SK-N-SH (cell line): ENCODE measurements around the gene ZCRB1. TPM values are rescaled to one million over a fixed set of nuclear protein-coding genes. Genes with fewer than 3 reads are reported as not detected.

ENCODE experiments used
- CTCF ChIA-PET: fragments of 300-600, 350-600 bp; formaldehyde crosslinking; extraction: SDS; loops from one replicate; lab custom pipeline; 2021; lab: Yijun Ruan, JAX
- POLR2A ChIA-PET: fragments of 350-600 bp; sonication (Branson Sonifier 250); formaldehyde crosslinking; extraction: SDS; loops from one replicate; lab custom pipeline; 2020; ENCODE audit warnings: antibody characterized with exemption, inconsistent platforms; lab: Yijun Ruan, JAX
- DNase-seq: peaks from one replicate; pipeline ENCODE4 v3.0.0; 2012
- H2AFZ ChIP-seq: fragments of 200-600 bp; sonication (generic); 2 replicates; pipeline ENCODE4 v1.8.1; 2016; ENCODE audit warnings: antibody characterized with exemption, mild to moderate bottlenecking, low read depth
- H3F3A ChIP-seq: fragments of 200-600 bp; sonication (generic); replicated peaks from 2 replicates; pipeline ENCODE3; 2016; ENCODE audit warnings: antibody characterized with exemption, mild to moderate bottlenecking; ENCODE audit not compliant: insufficient read depth
- H3K27ac ChIP-seq, 2 experiments: fragments of 200-500 bp in 1 of 2; fragments of 200-600 bp in 1 of 2; sonication (Bioruptor generic) in 1 of 2; sonication (generic), shearing (Covaris generic) in 1 of 2; 2 replicates each; pipeline versions ENCODE4 v1.5.1 to v1.6.1; 2014 to 2016; ENCODE audit warnings: low read depth in 2 of 2, inconsistent platforms in 1 of 2, low read length in 1 of 2, mild to moderate bottlenecking in 1 of 2, mixed read lengths in 1 of 2
- H3K27me3 ChIP-seq: fragments of 200-600 bp; sonication (generic), shearing (Covaris generic); 2 replicates; pipeline ENCODE4 v1.6.1; 2016; ENCODE audit warnings: mixed run types; ENCODE audit not compliant: insufficient read depth
- H3K36me3 ChIP-seq, 2 experiments: fragments of 200-500 bp in 1 of 2; fragments of 200-600 bp in 1 of 2; sonication (Bioruptor generic) in 1 of 2; sonication (generic) in 1 of 2; replicated peaks in 1 of 2; 2 replicates each; pipeline versions ENCODE3 to v1.5.1; 2014 to 2016; ENCODE audit warnings: low read length in 1 of 2, mild to moderate bottlenecking in 1 of 2; ENCODE audit not compliant: insufficient read depth in 2 of 2, control insufficient read depth in 1 of 2
- H3K4me1 ChIP-seq, 2 experiments: fragments of 200-500 bp in 1 of 2; fragments of 200-600 bp in 1 of 2; sonication (Bioruptor generic) in 1 of 2; sonication (generic), shearing (Covaris generic) in 1 of 2; 2 replicates each; pipeline versions ENCODE4 v1.5.1 to v1.6.1; 2014 to 2016; ENCODE audit warnings: low read depth in 1 of 2, low read length in 1 of 2, mixed run types in 1 of 2; ENCODE audit not compliant: insufficient read depth in 2 of 2, control insufficient read depth in 1 of 2
- H3K4me2 ChIP-seq: fragments of 200-600 bp; sonication (generic), shearing (Covaris generic); 2 replicates; pipeline ENCODE4 v1.6.1; 2017; ENCODE audit warnings: mixed run types
- H3K4me3 ChIP-seq, 2 experiments: fragments of 200-500 bp in 1 of 2; fragments of 200-600 bp in 1 of 2; sonication (Bioruptor generic) in 1 of 2; sonication (generic), shearing (Covaris generic) in 1 of 2; 2 replicates each; pipeline versions ENCODE4 v1.5.1 to v1.8.1; 2014 to 2016; ENCODE audit warnings: low read depth in 2 of 2, inconsistent platforms in 1 of 2, low read length in 1 of 2, mild to moderate bottlenecking in 1 of 2, mixed read lengths in 1 of 2, moderate library complexity in 1 of 2
- H3K79me2 ChIP-seq: fragments of 200-600 bp; sonication (generic); 2 replicates; pipeline ENCODE4 v1.8.1; 2017; ENCODE audit warnings: mild to moderate bottlenecking; ENCODE audit not compliant: insufficient read depth
- H3K9ac ChIP-seq: fragments of 200-600 bp; sonication (generic); 2 replicates; pipeline ENCODE4 v1.6.1; 2017; ENCODE audit warnings: mixed run types
- H3K9me2 ChIP-seq: fragments of 200-600 bp; sonication (generic); 2 replicates; pipeline ENCODE4 v1.6.1; 2017; ENCODE audit warnings: mixed run types
- H3K9me3 ChIP-seq: fragments of 200-600 bp; sonication (generic); 2 replicates; pipeline ENCODE4 v1.6.1; 2017; ENCODE audit warnings: mixed run types, mild to moderate bottlenecking, moderate library complexity
- H4K20me1 ChIP-seq: fragments of 200-600 bp; sonication (generic); 2 replicates; pipeline ENCODE4 v1.6.1; 2017; ENCODE audit warnings: mild to moderate bottlenecking, mixed run types; ENCODE audit not compliant: insufficient read depth
- CTCF ChIP-seq: fragments of 200-600 bp; sonication (generic); IDR thresholded peaks from 2 replicates; pipeline ENCODE4 v1.6.1; 2017; ENCODE audit warnings: antibody characterized with exemption, mild to moderate bottlenecking, moderate library complexity
- ELF1 ChIP-seq: IDR thresholded peaks from 2 replicates; pipeline ENCODE4 v1.4.0; 2012
- FOSL2 ChIP-seq: IDR thresholded peaks from 2 replicates; pipeline ENCODE4 v1.4.0; 2012; ENCODE audit warnings: low read depth, mild to moderate bottlenecking, moderate library complexity, borderline replicate concordance
- FOXJ3 ChIP-seq: sonication (generic); formaldehyde crosslinking; IDR thresholded peaks from 2 replicates; pipeline ENCODE4 v1.5.1; 2020; ENCODE audit warnings: mild to moderate bottlenecking, missing genetic modification reagents
- GATA2 ChIP-seq: sonication (generic); formaldehyde crosslinking; IDR thresholded peaks from 2 replicates; pipeline ENCODE4 v1.5.0; 2020; ENCODE audit warnings: mild to moderate bottlenecking, missing genetic modification reagents
- TEAD4 ChIP-seq: IDR thresholded peaks from 2 replicates; pipeline ENCODE4 v1.4.0; 2012; ENCODE audit warnings: mild to moderate bottlenecking, borderline replicate concordance; ENCODE audit not compliant: insufficient read depth
- WGBS: methylation state at CpG from one replicate; pipeline ENCODE4 v1.1.6; 2017; ENCODE audit warnings: low lambda C conversion rate; 5-methylcytosine and 5-hydroxymethylcytosine counted together
- polyA plus RNA-seq, 3 experiments: library from polyadenylated mRNA; depleted of rRNA; stranded (reverse); fragments of >200 nt; gene quantifications; 2 replicates each; pipeline ENCODE4 v1.2.3, GENCODE V29; 2012

The ZCRB1 gene
- polyA plus RNA-seq, 1 of the 3 experiments (the other 2 are of a cell fraction), result 18.7 TPM

DNA sequence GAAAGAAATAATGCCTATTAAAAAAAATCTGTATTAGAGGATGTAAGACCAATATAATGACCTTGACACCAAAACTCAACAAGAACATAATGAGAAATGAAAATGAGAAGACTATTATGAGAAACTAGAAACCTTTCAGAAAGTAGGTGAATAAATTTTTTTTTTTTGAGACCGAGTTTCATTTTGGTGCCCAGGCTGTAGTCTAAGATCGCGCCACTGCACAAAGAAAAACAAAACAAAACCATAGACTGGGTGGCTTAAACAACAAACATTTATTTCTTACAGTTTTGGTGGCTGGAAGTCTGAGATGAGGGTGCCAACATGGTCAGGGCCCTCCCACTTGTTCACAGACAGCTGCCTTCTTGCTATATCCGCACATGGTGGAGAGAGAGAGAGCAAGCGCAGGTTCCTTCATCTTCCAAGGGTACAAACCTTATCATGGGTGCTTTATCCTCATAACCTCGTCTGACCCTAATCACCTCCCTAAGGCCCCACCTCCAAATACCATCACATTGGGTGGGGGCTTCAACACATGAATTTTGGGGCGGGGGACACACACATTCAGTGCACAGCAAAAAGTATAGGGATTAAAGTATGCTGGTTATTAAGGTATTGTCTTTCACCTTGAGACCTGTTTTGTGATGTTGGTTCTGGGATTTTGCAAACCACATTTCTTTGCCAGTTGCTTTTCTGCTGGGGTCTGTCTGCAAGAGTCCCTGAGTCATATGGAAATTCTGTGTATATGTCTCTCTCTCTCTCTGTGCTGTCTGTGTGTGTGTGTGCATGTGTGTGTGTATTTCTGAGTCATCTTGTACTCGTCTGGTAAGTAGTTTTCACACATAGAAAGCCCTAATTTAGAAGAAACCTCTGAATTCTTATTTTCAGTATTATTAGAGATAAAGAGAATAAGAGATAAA, 26.2 kb downstream of the ZCRB1 start:
- Histone ChIP-seq H3K27ac (no peak overlapping the region), H4K20me1 (no peaks in the 10 kb centered on the region), H3K27me3 (no peaks in the 10 kb centered on the region), H3K9me3 (no peaks in the 10 kb centered on the region), H3K9ac (no peak overlapping the region), H3K9me2 (no peaks in the 10 kb centered on the region), H3K4me2 (no peak overlapping the region), H2AFZ (peak overlapping the region; percentile 30; the same call in 1 of the 2 replicates), H3K4me3 (no peak overlapping the region), H3K36me3 (peaks cover 0 to 4% of the 10 kb centered on the region in 2 experiments), H3F3A (peaks cover 8% of the 10 kb centered on the region), H3K79me2 (no peaks in the 10 kb centered on the region), H3K4me1 (no peaks in the 10 kb centered on the region)
- 82% methylated on average over 8 of the region's 8 CpGs for WGBS
- TF ChIP-seq FOSL2, result peak; percentile 55; the same call in 1 of the 2 replicates
- TF ChIP-seq CTCF, result no peak
- CTCF ChIA-PET, result interaction anchor here (0.7 kb wide), 1 partner anchor 10 kb away, joined by 3 read pairs; no protein-coding TSS in a partner anchor
- POLR2A ChIA-PET, result no interaction called here
- DNase-seq, result no peak

DNA sequence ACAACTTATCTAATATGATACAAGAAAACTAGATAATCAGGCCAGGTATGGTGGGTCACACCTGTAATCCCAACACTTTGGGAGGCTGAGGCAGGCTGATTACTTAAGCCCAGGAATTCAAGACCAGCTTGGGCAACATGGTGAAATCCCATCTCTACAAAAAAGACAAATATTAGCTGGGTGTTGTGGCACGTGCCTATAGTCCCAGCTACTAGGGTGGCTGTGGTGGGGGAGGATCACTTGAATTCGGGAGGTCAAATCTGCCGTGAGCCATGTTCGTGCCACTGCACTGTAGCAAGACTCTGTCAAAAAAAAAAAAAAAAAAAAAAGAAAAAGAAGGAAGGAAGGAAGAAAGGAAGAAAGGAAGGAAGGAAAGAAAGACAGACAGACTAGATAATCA, 27.0 kb downstream of the ZCRB1 start:
- H3K9ac ChIP-seq, result no peak overlapping the region
- TF ChIP-seq ELF1 (no peak), GATA2 (CRISPR knock-in tag) (no peak), TEAD4 (no peak)
- POLR2A ChIA-PET, result no interaction called here

GRCh38 chr12:42296503-42297109, 29.3 kb downstream of the ZCRB1 start:
- TF ChIP-seq FOXJ3 (CRISPR knock-in tag) (no peak), CTCF (peak; percentile 60)
- POLR2A ChIA-PET, result interaction anchor here (0.6 kb wide), 1 partner anchor 27 kb away, joined by 3 read pairs; no protein-coding TSS in a partner anchor

More for the DNA sequence above, 27.0 kb downstream of the ZCRB1 start:
- Histone ChIP-seq H2AFZ (no peak overlapping the region), H3K4me2 (no peak overlapping the region), H3F3A (peaks cover 8% of the 10 kb centered on the region), H3K79me2 (no peaks in the 10 kb centered on the region), H3K9me2 (no peaks in the 10 kb centered on the region), H3K4me3 (no peak overlapping the region), H3K27me3 (no peaks in the 10 kb centered on the region), H4K20me1 (no peaks in the 10 kb centered on the region), H3K36me3 (peaks cover 0 to 4% of the 10 kb centered on the region in 2 experiments), H3K4me1 (no peaks in the 10 kb centered on the region), H3K9me3 (no peaks in the 10 kb centered on the region), H3K27ac (no peak overlapping the region)
- WGBS, result 99% methylated on average over 4 of the region's 4 CpGs
- CTCF ChIA-PET, result no interaction called here
- DNase-seq, result no peak

More at GRCh38 chr12:42296503-42297109, 29.3 kb downstream of the ZCRB1 start:
- Histone ChIP-seq H4K20me1 (no peaks in the 10 kb centered on the region), H3K79me2 (no peaks in the 10 kb centered on the region), H3K27ac (no peak overlapping the region), H3K4me1 (no peaks in the 10 kb centered on the region), H3K4me2 (no peak overlapping the region), H3K4me3 (no peak overlapping the region), H3K36me3 (peaks cover 0 to 4% of the 10 kb centered on the region in 2 experiments), H2AFZ (no peak overlapping the region), H3F3A (peaks cover 14% of the 10 kb centered on the region), H3K9me2 (no peaks in the 10 kb centered on the region), H3K9ac (no peak overlapping the region), H3K27me3 (no peaks in the 10 kb centered on the region), H3K9me3 (no peaks in the 10 kb centered on the region)
- 76% methylated on average over 5 of the region's 5 CpGs for WGBS
- no peak for DNase-seq
- CTCF ChIA-PET, result interaction anchor here (0.7 to 1.2 kb wide), 2 partner anchors 10 to 14 kb away, joined by 3 to 4 read pairs; no protein-coding TSS in a partner anchor
